Measurements from ENCODE around the gene RIT2.

The RIT2 gene

GRCh38 chr18:42745171-42745570 lies 370.3 kb downstream of the RIT2 start:
- TF ChIP-seq EZH2phosphoT487 (IDR thresholded peaks at IDR 0.05; ENCODE audit: low read length) (no peak), EZH2 (optimal IDR thresholded peaks at IDR 0.05; ENCODE audit: low read depth, low read length) (no peak), CTCF (IDR thresholded peaks at IDR 0.05; ENCODE audit: low read length) (no peak)
- Histone ChIP-seq H3K27ac (ENCODE audit: low read length) (no peak overlapping the region), H3K9me2 (replicated peaks; ENCODE audit: insufficient read depth, low read length) (no peaks in the 10 kb centered on the region), H2AFZ (ENCODE audit: low read length) (no peak overlapping the region), H3K36me3 (replicated peaks; ENCODE audit: insufficient read depth, low read length) (no peaks in the 10 kb centered on the region), H3K4me3 (ENCODE audit: low read length) (no peak overlapping the region), H3K9ac (ENCODE audit: low read length) (no peak overlapping the region), H3K27me3 (replicated peaks; ENCODE audit: insufficient read depth, low read length) (no peaks in the 10 kb centered on the region), H3F3A (ENCODE audit: insufficient read depth, low read length) (no peaks in the 10 kb centered on the region), H3K9me3 (replicated peaks; ENCODE audit: insufficient read depth, low read length) (no peaks in the 10 kb centered on the region), H3K79me2 (ENCODE audit: low read length) (no peaks in the 10 kb centered on the region), H4K20me1 (ENCODE audit: insufficient read depth, low read length) (no peaks in the 10 kb centered on the region), H3K4me1 (ENCODE audit: low read length) (no peaks in the 10 kb centered on the region), H3K4me2 (ENCODE audit: low read depth, low read length) (no peak overlapping the region)
- DNase-seq: no peak

GRCh38 chr18:42743373-42744138 lies 371.9 kb downstream of the RIT2 start:
- DNase-seq: no peak
- no peak overlapping the region for H3K4me3 ChIP-seq (ENCODE audit: low read length)

GRCh38 chr18:42742969-42743368 lies 372.5 kb downstream of the RIT2 start:
- Histone ChIP-seq H3K4me1 (ENCODE audit: low read length) (no peaks in the 10 kb centered on the region), H3K9ac (ENCODE audit: low read length) (no peak overlapping the region)

More at GRCh38 chr18:42743373-42744138, 371.9 kb downstream of the RIT2 start:
- H3K79me2 ChIP-seq (ENCODE audit: low read length): no peaks in the 10 kb centered on the region
- no peaks in the 10 kb centered on the region for H3F3A ChIP-seq (ENCODE audit: insufficient read depth, low read length)
- H3K27me3 ChIP-seq (replicated peaks; ENCODE audit: insufficient read depth, low read length): no peaks in the 10 kb centered on the region
- H3K36me3 ChIP-seq (replicated peaks; ENCODE audit: insufficient read depth, low read length): no peaks in the 10 kb centered on the region
- no peaks in the 10 kb centered on the region for H3K4me1 ChIP-seq (ENCODE audit: low read length)
- H3K27ac ChIP-seq (ENCODE audit: low read length): no peak overlapping the region
- H4K20me1 ChIP-seq (ENCODE audit: insufficient read depth, low read length): no peaks in the 10 kb centered on the region
- H3K4me2 ChIP-seq (ENCODE audit: low read depth, low read length): no peak overlapping the region
- TF ChIP-seq EZH2phosphoT487 (IDR thresholded peaks at IDR 0.05; ENCODE audit: low read length) (no peak), CTCF (IDR thresholded peaks at IDR 0.05; ENCODE audit: low read length) (no peak), EZH2 (optimal IDR thresholded peaks at IDR 0.05; ENCODE audit: low read depth, low read length) (no peak)
- H2AFZ ChIP-seq (ENCODE audit: low read length): no peak overlapping the region
- H3K9ac ChIP-seq (ENCODE audit: low read length): no peak overlapping the region
- H3K9me2 ChIP-seq (replicated peaks; ENCODE audit: insufficient read depth, low read length): no peaks in the 10 kb centered on the region
- no peaks in the 10 kb centered on the region for H3K9me3 ChIP-seq (replicated peaks; ENCODE audit: insufficient read depth, low read length)

More at GRCh38 chr18:42742969-42743368, 372.5 kb downstream of the RIT2 start:
- no peaks in the 10 kb centered on the region for H3K9me2 ChIP-seq (replicated peaks; ENCODE audit: insufficient read depth, low read length)
- no peaks in the 10 kb centered on the region for H4K20me1 ChIP-seq (ENCODE audit: insufficient read depth, low read length)
- DNase-seq: no peak
- no peak overlapping the region for H3K4me3 ChIP-seq (ENCODE audit: low read length)
- no peaks in the 10 kb centered on the region for H3K36me3 ChIP-seq (replicated peaks; ENCODE audit: insufficient read depth, low read length)
- H3K9me3 ChIP-seq (replicated peaks; ENCODE audit: insufficient read depth, low read length): no peaks in the 10 kb centered on the region
- no peak overlapping the region for H3K27ac ChIP-seq (ENCODE audit: low read length)
- H3K79me2 ChIP-seq (ENCODE audit: low read length): no peaks in the 10 kb centered on the region
- TF ChIP-seq EZH2phosphoT487 (IDR thresholded peaks at IDR 0.05; ENCODE audit: low read length) (no peak), EZH2 (optimal IDR thresholded peaks at IDR 0.05; ENCODE audit: low read depth, low read length) (no peak), CTCF (IDR thresholded peaks at IDR 0.05; ENCODE audit: low read length) (no peak)
- no peak overlapping the region for H2AFZ ChIP-seq (ENCODE audit: low read length)
- H3K27me3 ChIP-seq (replicated peaks; ENCODE audit: insufficient read depth, low read length): no peaks in the 10 kb centered on the region
- no peak overlapping the region for H3K4me2 ChIP-seq (ENCODE audit: low read depth, low read length)
- H3F3A ChIP-seq (ENCODE audit: insufficient read depth, low read length): no peaks in the 10 kb centered on the region
